CD4-positive, alpha-beta T cell treated with Interferon alpha-2 for 1 hour (primary cell): Measurements from ENCODE around the gene ETNK2.

Experiments
- DNase-seq, 2 donors: peaks; one replicate each; pipeline ENCODE4 v3.0.0-alpha.2; 2020 to 2022

Gene ETNK2

GRCh38 chr1:204176049-204176448 is 24.2 kb upstream of the ETNK2 start:
- DNase-seq, result no peak

- no peak for DNase-seq
Observed at GRCh38 chr1:204174958-204175357, 23.1 kb upstream of the ETNK2 start.

- no peak for DNase-seq
Observed at GRCh38 chr1:204172404-204173029, 20.7 kb upstream of the ETNK2 start.

- DNase-seq, result no peak
Observed at GRCh38 chr1:204171751-204172178, 19.9 kb upstream of the ETNK2 start.

- no peak for DNase-seq
Observed at GRCh38 chr1:204170494-204171155, 18.8 kb upstream of the ETNK2 start.

GRCh38 chr1:204169858-204170257 is 18.0 kb upstream of the ETNK2 start:
- no peak for DNase-seq

GRCh38 chr1:204167730-204168129 is 15.9 kb upstream of the ETNK2 start:
- DNase-seq, result no peak

GRCh38 chr1:204166219-204166618 is 14.4 kb upstream of the ETNK2 start, which contains the start of gene REN:
Gene REN, minus strand, starts transcription at chr1:204166337. Its CDS starts 44 bp downstream, at chr1:204166293.
- no peak for DNase-seq

GRCh38 chr1:204162494-204163074 is 10.7 kb upstream of the ETNK2 start:
- peak; percentile 68 to 80 for DNase-seq

GRCh38 chr1:204161609-204162493 is 10.0 kb upstream of the ETNK2 start:
- DNase-seq, result no peak

- no peak for DNase-seq
Observed at GRCh38 chr1:204157962-204158361, 6.1 kb upstream of the ETNK2 start.

- DNase-seq, result no peak
Observed at GRCh38 chr1:204155881-204156280, 4.0 kb upstream of the ETNK2 start.

GRCh38 chr1:204154568-204155255 is 2.9 kb upstream of the ETNK2 start:
- no peak for DNase-seq

GRCh38 chr1:204153667-204154066 is 1.8 kb upstream of the ETNK2 start:
- DNase-seq, result no peak

GRCh38 chr1:204152310-204153044 is 633 bp upstream of the ETNK2 start:
- no peak for DNase-seq

- peak in 1 of 2 donors; percentile 10 for DNase-seq
Observed at GRCh38 chr1:204150702-204151551, 917 bp downstream of the ETNK2 start.

- DNase-seq, result no peak
Observed at GRCh38 chr1:204149635-204150565, 1.9 kb downstream of the ETNK2 start.

- no peak for DNase-seq
Observed at GRCh38 chr1:204149107-204149506, 2.7 kb downstream of the ETNK2 start.
